Kidney (tissue), 14 donors: ENCODE data around the gene KCNMB2. TPM values are rescaled to one million over a fixed set of nuclear protein-coding genes. Genes with fewer than 3 reads are reported as not detected.
"Not testable (repeated sequence)": the region's sequence is repeated elsewhere in the genome, so short reads cannot be mapped to it uniquely, and the experiment has no call there.

Experiments used
- DNase-seq, 5 donors: peaks; one replicate each; pipeline ENCODE4 v3.0.0-alpha.2; 2013 to 2020
- FAIRE-seq: peaks from 2 replicates; lab custom pipeline; 2012; peaks lifted over from hg19 to GRCh38; lab: Jason Lieb, UNC
- H3K27ac ChIP-seq, 2 donors: one replicate each; pipeline ENCODE4 v1.7.0; 2013; ENCODE audit warnings: low read depth in 2 of 2, low read length in 2 of 2, inconsistent platforms in 1 of 2
- H3K27me3 ChIP-seq: one replicate; pipeline ENCODE4 v1.7.1; 2013; ENCODE audit warnings: low read length, inconsistent platforms; ENCODE audit not compliant: control insufficient read depth, insufficient read depth
- H3K36me3 ChIP-seq, 3 donors: one replicate each; pipeline versions ENCODE4 v1.7.0 to v1.7.1; 2013; ENCODE audit warnings: low read length in 3 of 3, control low read depth in 1 of 3, inconsistent platforms in 1 of 3; ENCODE audit not compliant: insufficient read depth in 3 of 3, control insufficient read depth in 2 of 3
- H3K4me1 ChIP-seq, 3 donors: one replicate each; pipeline versions ENCODE4 v1.7.0 to v1.7.1; 2013; ENCODE audit warnings: low read length in 3 of 3, inconsistent platforms in 1 of 3, low read depth in 1 of 3; ENCODE audit not compliant: control insufficient read depth in 2 of 3, insufficient read depth in 2 of 3
- H3K4me3 ChIP-seq, 3 donors: one replicate each; pipeline versions ENCODE4 v1.7.0 to v1.8.1; 2013; ENCODE audit warnings: low read length in 3 of 3, control low read depth in 1 of 3, inconsistent platforms in 1 of 3
- H3K9ac ChIP-seq, 3 donors: one replicate each; pipeline versions ENCODE4 v1.7.0 to v1.7.1; 2013; ENCODE audit warnings: low read length in 3 of 3, control low read depth in 1 of 3, inconsistent platforms in 1 of 3
- H3K9me3 ChIP-seq, 3 donors: one replicate each; pipeline versions ENCODE4 v1.7.0 to v1.7.1; 2013; ENCODE audit warnings: low read length in 3 of 3, control low read depth in 1 of 3, inconsistent platforms in 1 of 3; ENCODE audit not compliant: control insufficient read depth in 2 of 3, insufficient read depth in 1 of 3
- CTCF ChIP-seq: IDR thresholded peaks from 3 replicates; pipeline ENCODE4 v1.5.1; 2012; ENCODE audit warnings: mild to moderate bottlenecking, moderate library complexity, borderline replicate concordance; ENCODE audit not compliant: insufficient read depth; ENCODE audit errors: extremely low read depth
- intact Hi-C: fragments of 100-400 bp; cut with DNase I; formaldehyde crosslinking; loops from one replicate; pipeline ENCODE4 v1.11.1; 2022
- polyA plus RNA-seq: library from polyadenylated mRNA; stranded (reverse); fragments of 350-450 nt; fragmentation: Illumina TruSeq; extraction: RNeasy Lipid Tissue Mini Kit (QIAGEN cat#74804); gene quantifications from one replicate; pipeline ENCODE4 v1.2.3, GENCODE V29; 2014; ENCODE audit warnings: low read depth, low replicate concordance; ENCODE audit not compliant: insufficient read depth
- total RNA-seq: library from RNA; stranded (reverse); fragmentation: NEBNext Ultra II Directional; extraction: Animal tissue kit (Norgen Biotek cat#: 25700); gene quantifications from one replicate; pipeline ENCODE4 v1.2.1, GENCODE V29; 2021
- donor health status: control.
- donor health status: control.
- donor health status: control.
- donor health status: control.
- donor health status: control.
- donor health status: DM: yes; HTN: yes; CAD: no.
- donor health status: Normal renal cell carcinoma (clear cell type).

The KCNMB2 gene
- total and polyA plus RNA-seq, 2 donors from 2014 or later = 2.1 to 4.4 TPM

GRCh38 chr3:178514401-178514800, 21.8 kb upstream of the KCNMB2 start:
- H3K9ac ChIP-seq = no peak overlapping the region
- FAIRE-seq (no peak), DNase-seq (no peak)
- H3K36me3 ChIP-seq = no peaks in the 10 kb centered on the region
- no peak overlapping the region for H3K4me3 ChIP-seq
- H3K27ac ChIP-seq = no peak overlapping the region
- intact Hi-C loops = no loop called here
- H3K4me1 ChIP-seq = peaks cover 0 to 2% (median 0%) of the 10 kb centered on the region in 3 donors
- no peaks in the 10 kb centered on the region for H3K27me3 ChIP-seq
- no peak for TF ChIP-seq CTCF
- no peaks in the 10 kb centered on the region for H3K9me3 ChIP-seq

- H3K27me3 ChIP-seq, DNase-seq, H3K4me3 ChIP-seq, H3K36me3 ChIP-seq, H3K9me3 ChIP-seq, intact Hi-C loops, H3K27ac ChIP-seq, FAIRE-seq, H3K9ac ChIP-seq, H3K4me1 ChIP-seq: not testable (repeated sequence)
These were observed 21.0 kb upstream of the KCNMB2 start for GRCh38 chr3:178515076-178515744.

GRCh38 chr3:178517665-178518334, 18.4 kb upstream of the KCNMB2 start:
- no peaks in the 10 kb centered on the region for H3K27me3 ChIP-seq
- FAIRE-seq (no peak), DNase-seq (peak in 2 of 5 donors; percentile 31 to 35)
- intact Hi-C loops = no loop called here
- H3K9ac ChIP-seq = no peak overlapping the region
- H3K27ac ChIP-seq = no peak overlapping the region
- TF ChIP-seq CTCF = no peak
- H3K4me1 ChIP-seq = peaks cover 0 to 2% (median 0%) of the 10 kb centered on the region in 3 donors
- H3K9me3 ChIP-seq = no peaks in the 10 kb centered on the region
- no peak overlapping the region for H3K4me3 ChIP-seq
- H3K36me3 ChIP-seq = no peaks in the 10 kb centered on the region

- H3K27me3 ChIP-seq = no peaks in the 10 kb centered on the region
- H3K4me1 ChIP-seq = peaks cover 0 to 2% (median 0%) of the 10 kb centered on the region in 3 donors
- H3K9me3 ChIP-seq = no peaks in the 10 kb centered on the region
- no peak overlapping the region for H3K4me3 ChIP-seq
- intact Hi-C loops = no loop called here
- no peak for TF ChIP-seq CTCF
- DNase-seq = no peak
- no peak overlapping the region for H3K27ac ChIP-seq
- H3K36me3 ChIP-seq = no peaks in the 10 kb centered on the region
- FAIRE-seq = no peak
- H3K9ac ChIP-seq = no peak overlapping the region
These were observed 17.4 kb upstream of the KCNMB2 start for GRCh38 chr3:178518660-178519396.
